CD14-positive monocyte (primary cell): ENCODE measurements around the gene PHRF1. TPM values are rescaled to one million over a fixed set of nuclear protein-coding genes. Genes with fewer than 3 reads are reported as not detected.

ENCODE experiments used
- DNase-seq, 3 donors: peaks; one replicate each; pipeline ENCODE4 v3.0.0-alpha.2; 2011 to 2022
- H2AFZ ChIP-seq: 2 replicates; pipeline ENCODE4 v1.6.0; 2012; ENCODE audit warnings: mild to moderate bottlenecking, low read depth, low read length, inconsistent platforms; ENCODE audit not compliant: insufficient read depth, poor library complexity, severe bottlenecking
- H3K27ac ChIP-seq, 2 donors: 1 replicate in 1 of 2; 2 replicates in 1 of 2; pipeline ENCODE4 v1.5.1; 2012 to 2013; ENCODE audit warnings: low read length in 2 of 2, control low read depth in 1 of 2, inconsistent platforms in 1 of 2, low read depth in 1 of 2, mild to moderate bottlenecking in 1 of 2
- H3K27me3 ChIP-seq, 2 donors: one replicate each; pipeline versions ENCODE4 v1.6.0 to v1.6.1; 2011 to 2013; ENCODE audit warnings: low read length in 2 of 2; ENCODE audit not compliant: control insufficient read depth in 2 of 2, insufficient read depth in 2 of 2
- H3K36me3 ChIP-seq, 2 donors: replicated peaks in 1 of 2; 1 replicate in 1 of 2; 2 replicates in 1 of 2; pipeline versions ENCODE4 v1.5.1 to v1.6.1; 2012 to 2013; ENCODE audit warnings: low read length in 2 of 2, control low read depth in 1 of 2, inconsistent platforms in 1 of 2, mild to moderate bottlenecking in 1 of 2; ENCODE audit not compliant: insufficient read depth in 2 of 2, control insufficient read depth in 1 of 2
- H3K4me1 ChIP-seq, 2 donors: 1 replicate in 1 of 2; 2 replicates in 1 of 2; pipeline versions ENCODE4 v1.5.1 to v1.6.1; 2012 to 2013; ENCODE audit warnings: low read length in 2 of 2, control low read depth in 1 of 2, inconsistent platforms in 1 of 2, mild to moderate bottlenecking in 1 of 2, moderate library complexity in 1 of 2; ENCODE audit not compliant: insufficient read depth in 2 of 2, control insufficient read depth in 1 of 2
- H3K4me2 ChIP-seq: replicated peaks from 2 replicates; pipeline ENCODE3; 2012; ENCODE audit warnings: low read length, moderate library complexity, mild to moderate bottlenecking; ENCODE audit not compliant: poor library complexity, severe bottlenecking; ENCODE audit errors: extremely low read depth
- H3K4me3 ChIP-seq, 3 experiments: fragments of 200-600 bp in 1 of 3; sonication (generic) in 1 of 3; replicated peaks in 1 of 3; 1 replicate in 2 of 3; 2 replicates in 1 of 3; pipeline ENCODE4 v1.5.1; 2011 to 2013; ENCODE audit warnings: low read length in 3 of 3, mild to moderate bottlenecking in 3 of 3, control low read depth in 2 of 3, low read depth in 2 of 3, inconsistent platforms in 1 of 3, moderate library complexity in 1 of 3
- H3K79me2 ChIP-seq: 2 replicates; pipeline ENCODE4 v1.6.0; 2012; ENCODE audit warnings: mild to moderate bottlenecking, control low read depth, inconsistent platforms, low read length, moderate library complexity; ENCODE audit not compliant: insufficient read depth
- H3K9ac ChIP-seq: 2 replicates; pipeline ENCODE4 v1.6.0; 2017; ENCODE audit warnings: low read length, mild to moderate bottlenecking; ENCODE audit not compliant: insufficient read depth, poor library complexity, severe bottlenecking
- H3K9me3 ChIP-seq, 2 donors: replicated peaks in 1 of 2; 1 replicate in 1 of 2; 2 replicates in 1 of 2; pipeline versions ENCODE4 v1.5.1 to v1.6.1; 2012 to 2013; ENCODE audit warnings: low read length in 2 of 2, control low read depth in 1 of 2; ENCODE audit not compliant: control insufficient read depth in 1 of 2, insufficient read depth in 1 of 2
- H4K20me1 ChIP-seq: 2 replicates; pipeline ENCODE4 v1.6.0; 2012; ENCODE audit warnings: mild to moderate bottlenecking, low read length, control low read depth, moderate library complexity; ENCODE audit not compliant: insufficient read depth
- H3K27ac Mint-ChIP-seq, 7 donors: one replicate each; pipeline ENCODE4 v1.8.0; 2020; ENCODE audit warnings: mild to moderate bottlenecking in 7 of 7, mixed read lengths in 7 of 7, moderate library complexity in 6 of 7, inconsistent platforms in 2 of 7
- H3K27me3 Mint-ChIP-seq, 3 donors: one replicate each; pipeline ENCODE4 v1.8.0; 2021 to 2022; ENCODE audit warnings: low read depth in 3 of 3, mild to moderate bottlenecking in 3 of 3, mixed read lengths in 3 of 3, moderate library complexity in 3 of 3, inconsistent platforms in 1 of 3
- H3K36me3 Mint-ChIP-seq, 2 donors: one replicate each; pipeline ENCODE4 v1.8.0; 2020; ENCODE audit warnings: mixed read lengths in 2 of 2, inconsistent platforms in 1 of 2, mild to moderate bottlenecking in 1 of 2
- H3K4me1 Mint-ChIP-seq: one replicate; pipeline ENCODE4 v1.8.0; 2020; ENCODE audit warnings: mild to moderate bottlenecking, mixed read lengths
- H3K4me3 Mint-ChIP-seq, 2 donors: one replicate each; pipeline ENCODE4 v1.8.0; 2020; ENCODE audit warnings: mild to moderate bottlenecking in 2 of 2, mixed read lengths in 2 of 2, moderate library complexity in 1 of 2
- H3K9me3 Mint-ChIP-seq, 7 donors: one replicate each; pipeline ENCODE4 v1.8.0; 2020 to 2022; ENCODE audit warnings: mixed read lengths in 7 of 7, mild to moderate bottlenecking in 6 of 7, moderate library complexity in 6 of 7, inconsistent platforms in 2 of 7
- WGBS: methylation state at CpG from one replicate; pipeline ENCODE4 v1.1.5; 2013; ENCODE audit warnings: missing lambda C conversion rate; ENCODE audit not compliant: insufficient coverage; 5-methylcytosine and 5-hydroxymethylcytosine counted together
- intact Hi-C, 2 donors: fragments of 100-400 bp; cut with micrococcal nuclease; formaldehyde crosslinking; loops; one replicate each; pipeline versions ENCODE4 v1.15.0 to v1.15.1; 2023
- polyA plus RNA-seq, 3 donors: library from polyadenylated mRNA; depleted of rRNA in 1 of 3; unstranded in 2 of 3; stranded (reverse) in 1 of 3; fragments of 300-500 nt in 2 of 3; fragments of >200 nt in 1 of 3; fragmentation: Illumina TruSeq in 2 of 3; gene quantifications; 1 replicate in 2 of 3; 2 replicates in 1 of 3; pipeline ENCODE4 v1.2.3, GENCODE V29; 2012 to 2021
- TF ChIP-seq, protein P1 (sequence below): fragments of 200-600 bp; IDR thresholded peaks from one replicate; pipeline ENCODE4 v1.8.0; 2022; ENCODE audit warnings: antibody characterized with exemption, mild to moderate bottlenecking

The PHRF1 gene
- polyA plus RNA-seq, 3 donors: 1.3 to 11.1 (median 3.3) TPM

DNA sequence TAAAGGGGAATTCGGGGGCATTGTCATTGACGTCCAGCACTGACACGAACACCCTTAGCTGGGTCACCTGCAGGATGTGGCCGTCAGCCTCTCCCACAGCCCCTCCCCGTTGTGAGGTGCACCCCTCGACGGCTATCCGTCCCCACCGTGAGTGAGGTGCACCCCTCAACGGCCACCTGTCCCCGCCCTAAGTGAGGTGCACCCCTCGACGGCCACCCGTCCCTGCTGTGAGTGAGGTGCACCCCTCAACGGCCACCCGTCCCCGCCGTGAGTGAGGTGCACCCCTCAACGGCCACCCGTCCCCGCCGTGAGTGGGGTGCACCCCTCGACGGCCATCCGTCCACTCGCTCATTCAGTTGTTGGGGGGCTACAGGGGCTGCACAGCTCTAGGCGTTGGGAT lies 45.6 kb downstream of the PHRF1 start:
- Histone ChIP-seq H3K4me1 (peaks cover 18 to 24% of the 10 kb centered on the region in 2 donors), H3K9ac (no peak overlapping the region), H3K4me2 (no peak overlapping the region), H2AFZ (no peak overlapping the region), H3K27ac (no peak overlapping the region), H4K20me1 (peaks cover 3% of the 10 kb centered on the region), H3K79me2 (no peaks in the 10 kb centered on the region), H3K36me3 (peaks cover 0 to 2% of the 10 kb centered on the region in 2 donors), H3K4me3 (no peak overlapping the region), H3K9me3 (no peaks in the 10 kb centered on the region), H3K27me3 (peaks cover 2 to 18% of the 10 kb centered on the region in 2 donors)
- Mint-ChIP-seq H3K4me3 (no peak overlapping the region), H3K9me3 (peaks cover 0 to 5% (median 0%) of the 10 kb centered on the region in 7 donors), H3K36me3 (peaks cover 0 to 23% of the 10 kb centered on the region in 2 donors), H3K27me3 (peaks cover 14 to 21% (median 21%) of the 10 kb centered on the region in 3 donors), H3K27ac (no peak overlapping the region), H3K4me1 (peaks cover 21% of the 10 kb centered on the region)
- intact Hi-C loops: no loop called here
- TF ChIP-seq, protein P1, sequence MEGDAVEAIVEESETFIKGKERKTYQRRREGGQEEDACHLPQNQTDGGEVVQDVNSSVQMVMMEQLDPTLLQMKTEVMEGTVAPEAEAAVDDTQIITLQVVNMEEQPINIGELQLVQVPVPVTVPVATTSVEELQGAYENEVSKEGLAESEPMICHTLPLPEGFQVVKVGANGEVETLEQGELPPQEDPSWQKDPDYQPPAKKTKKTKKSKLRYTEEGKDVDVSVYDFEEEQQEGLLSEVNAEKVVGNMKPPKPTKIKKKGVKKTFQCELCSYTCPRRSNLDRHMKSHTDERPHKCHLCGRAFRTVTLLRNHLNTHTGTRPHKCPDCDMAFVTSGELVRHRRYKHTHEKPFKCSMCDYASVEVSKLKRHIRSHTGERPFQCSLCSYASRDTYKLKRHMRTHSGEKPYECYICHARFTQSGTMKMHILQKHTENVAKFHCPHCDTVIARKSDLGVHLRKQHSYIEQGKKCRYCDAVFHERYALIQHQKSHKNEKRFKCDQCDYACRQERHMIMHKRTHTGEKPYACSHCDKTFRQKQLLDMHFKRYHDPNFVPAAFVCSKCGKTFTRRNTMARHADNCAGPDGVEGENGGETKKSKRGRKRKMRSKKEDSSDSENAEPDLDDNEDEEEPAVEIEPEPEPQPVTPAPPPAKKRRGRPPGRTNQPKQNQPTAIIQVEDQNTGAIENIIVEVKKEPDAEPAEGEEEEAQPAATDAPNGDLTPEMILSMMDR: no peak
- DNase-seq: no peak
- 92% methylated on average over 27 of the region's 27 CpGs for WGBS

DNA sequence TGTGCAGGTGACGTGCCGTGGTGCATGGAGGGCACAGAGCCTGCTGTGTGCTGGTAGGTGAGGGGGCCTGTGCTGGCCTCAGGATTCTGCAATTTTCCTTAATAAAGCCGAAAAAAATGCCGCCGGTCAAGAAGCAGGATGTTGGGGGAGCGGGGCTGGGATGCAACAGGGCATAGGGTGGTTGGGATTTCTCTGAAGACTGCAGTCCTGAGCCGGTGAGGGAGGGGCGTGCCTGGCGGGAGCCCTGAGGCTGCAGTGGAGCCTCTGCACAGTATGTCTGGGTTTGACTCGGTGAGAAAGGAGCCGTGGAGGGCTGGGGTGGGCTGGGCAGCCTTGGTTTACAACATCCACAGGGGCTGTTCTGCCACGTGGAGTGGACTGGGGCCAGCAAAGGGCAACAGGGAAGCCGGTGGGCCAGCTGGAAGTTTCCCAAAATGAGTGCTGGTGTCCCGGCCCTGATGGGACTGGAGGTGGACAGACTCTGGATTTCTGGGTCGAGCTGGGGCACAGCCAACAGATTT lies 47.1 kb downstream of the PHRF1 start:
- H3K4me3 Mint-ChIP-seq: no peak overlapping the region
- Histone ChIP-seq H3K9ac (no peak overlapping the region), H3K27ac (no peak overlapping the region), H3K36me3 (no peaks in the 10 kb centered on the region), H3K4me1 (peaks cover 12 to 20% of the 10 kb centered on the region in 2 donors), H4K20me1 (peaks cover 8% of the 10 kb centered on the region), H2AFZ (no peak overlapping the region), H3K9me3 (no peaks in the 10 kb centered on the region), H3K79me2 (no peaks in the 10 kb centered on the region), H3K27me3 (peaks cover 4 to 29% of the 10 kb centered on the region in 2 donors), H3K4me2 (no peak overlapping the region), H3K4me3 (no peak overlapping the region)
- TF ChIP-seq, protein P1: no peak
- intact Hi-C loops: no loop called here
- peaks cover 26 to 32% (median 32%) of the 10 kb centered on the region in 3 donors for H3K27me3 Mint-ChIP-seq
- H3K36me3 Mint-ChIP-seq: peaks cover 10 to 26% of the 10 kb centered on the region in 2 donors
- peaks cover 22% of the 10 kb centered on the region for H3K4me1 Mint-ChIP-seq
- 94% methylated on average over 13 of the region's 15 CpGs for WGBS
- H3K9me3 Mint-ChIP-seq: peaks cover 0 to 14% (median 8%) of the 10 kb centered on the region in 7 donors
- H3K27ac Mint-ChIP-seq: no peak overlapping the region
- no peak for DNase-seq
